ENCODE measurements around the gene TACO1. TPM values are rescaled to one million over a fixed set of nuclear protein-coding genes. Genes with fewer than 3 reads are reported as not detected.

Gene TACO1
- total RNA-seq, 1 donor from 2014 or later, result 18.9 TPM

- no peak for DNase-seq (ENCODE audit: extremely low read depth, low read depth, low spot score)
Measured at GRCh38 chr17:63596856-63597586, 3.7 kb upstream of the TACO1 start.

- DNase-seq (ENCODE audit: extremely low read depth, low read depth, low spot score), result no peak
Measured at GRCh38 chr17:63598281-63598680, 2.4 kb upstream of the TACO1 start.

GRCh38 chr17:63601439-63602371, 1.0 kb downstream of the TACO1 start:
- DNase-seq (ENCODE audit: extremely low read depth, low read depth, low spot score), result no peak

GRCh38 chr17:63609816-63610573, 9.3 kb downstream of the TACO1 start:
- no peak for DNase-seq (ENCODE audit: extremely low read depth, low read depth, low spot score)

- no peak for DNase-seq (ENCODE audit: extremely low read depth, low read depth, low spot score)
Measured at GRCh38 chr17:63610854-63611253, 10.2 kb downstream of the TACO1 start.

- DNase-seq (ENCODE audit: extremely low read depth, low read depth, low spot score), result no peak
Measured at GRCh38 chr17:63611354-63611753, 10.7 kb downstream of the TACO1 start.

GRCh38 chr17:63613663-63614062, 13.0 kb downstream of the TACO1 start:
- no peak for DNase-seq (ENCODE audit: extremely low read depth, low read depth, low spot score)

GRCh38 chr17:63621229-63621683, 20.6 kb downstream of the TACO1 start:
- no peak for DNase-seq (ENCODE audit: extremely low read depth, low read depth, low spot score)

GRCh38 chr17:63621684-63622573, 21.2 kb downstream of the TACO1 start, which contains the start of gene MAP3K3:
MAP3K3 (plus strand) TSS chr17:63622417; CDS start chr17:63622760, 343 bp downstream.
- peak; percentile 98 for DNase-seq (ENCODE audit: extremely low read depth, low read depth, low spot score)

GRCh38 chr17:63622574-63623390, 22.1 kb downstream of the TACO1 start:
- peak; percentile 42 for DNase-seq (ENCODE audit: extremely low read depth, low read depth, low spot score)

GRCh38 chr17:63623786-63624530, 23.3 kb downstream of the TACO1 start:
- DNase-seq (ENCODE audit: extremely low read depth, low read depth, low spot score), result no peak

GRCh38 chr17:63624531-63624880, 23.8 kb downstream of the TACO1 start:
- no peak for DNase-seq (ENCODE audit: extremely low read depth, low read depth, low spot score)

- DNase-seq (ENCODE audit: extremely low read depth, low read depth, low spot score), result no peak
Measured at GRCh38 chr17:63626551-63627180, 26.0 kb downstream of the TACO1 start.

GRCh38 chr17:63629627-63630026, 28.9 kb downstream of the TACO1 start:
- DNase-seq (ENCODE audit: extremely low read depth, low read depth, low spot score), result no peak

GRCh38 chr17:63631062-63631461, 30.4 kb downstream of the TACO1 start:
- DNase-seq (ENCODE audit: extremely low read depth, low read depth, low spot score), result no peak

- DNase-seq (ENCODE audit: extremely low read depth, low read depth, low spot score), result no peak
Measured at GRCh38 chr17:63631626-63632025, 30.9 kb downstream of the TACO1 start.

- DNase-seq (ENCODE audit: extremely low read depth, low read depth, low spot score), result no peak
Measured at GRCh38 chr17:63633742-63634141, 33.0 kb downstream of the TACO1 start.

- DNase-seq (ENCODE audit: extremely low read depth, low read depth, low spot score), result no peak
Measured at GRCh38 chr17:63634163-63634562, 33.5 kb downstream of the TACO1 start.

All from glomerular endothelial cell (primary cell).